HCT116 (cell line): ENCODE results near the gene STIMATE. TPM values are rescaled to one million over a fixed set of nuclear protein-coding genes. Genes with fewer than 3 reads are reported as not detected.

Source experiments
- ATAC-seq: fragments of 200-7000 bp; cut with Tn5 transposase; 2 replicates; pipeline ENCODE4 v1.9.1; 2020; ENCODE audit warnings: mild to moderate bottlenecking, moderate library complexity
- BruUV-seq: library from RNA; stranded (reverse); fragments of 400-500 nt; replicated peaks from 2 replicates; lab custom pipeline; 2021; lab: Mats Ljungman, UMichigan
- CTCF ChIA-PET: fragments of 300-600 bp; sonication (Branson Sonifier 250); formaldehyde crosslinking; loops from one replicate; lab custom pipeline; 2021; ENCODE audit warnings: antibody characterized with exemption; lab: Charles Lee
- POLR2A ChIA-PET: fragments of 300-600, 350-600 bp; sonication (Branson Sonifier 250); formaldehyde crosslinking; loops from one replicate; lab custom pipeline; 2021; ENCODE audit warnings: antibody characterized with exemption; lab: Charles Lee
- RAD21 ChIA-PET, 2 experiments: fragments of 300-600 bp; sonication (Branson Sonifier 250); formaldehyde crosslinking; loops; one replicate each; lab custom pipeline; 2023; ENCODE audit warnings: low total read pairs in 2 of 2; ENCODE audit not compliant: uncharacterized antibody in 2 of 2, unreplicated experiment in 2 of 2, low non-redundant PET in 1 of 2; lab: Charles Lee
- DNase-seq: peaks from one replicate; pipeline ENCODE4 v3.0.0-alpha.2; 2010; ENCODE audit warnings: low read depth, low spot score
- H2AFZ ChIP-seq: fragments of 200-600 bp; shearing (Covaris generic), sonication (generic); 2 replicates; pipeline ENCODE4 v1.6.1; 2017; ENCODE audit warnings: low read depth, mixed run types, mixed read lengths, antibody characterized with exemption, low read length; ENCODE audit not compliant: poor library complexity, severe bottlenecking
- H3K27ac ChIP-seq: 2 replicates; pipeline ENCODE4 v1.5.1; 2012; ENCODE audit warnings: low read depth, low read length
- H3K27me3 ChIP-seq: fragments of 200-600 bp; sonication (generic); 2 replicates; pipeline ENCODE4 v1.6.1; 2016; ENCODE audit warnings: mixed run types, low read length, mixed read lengths; ENCODE audit not compliant: insufficient read depth
- H3K36me3 ChIP-seq, 2 experiments: fragments of 200-500 bp in 1 of 2; fragments of 200-600 bp in 1 of 2; sonication (Bioruptor generic) in 1 of 2; sonication (generic) in 1 of 2; 2 replicates each; pipeline versions ENCODE4 v1.5.1 to v1.6.1; 2014 to 2016; ENCODE audit warnings: low read length in 2 of 2, inconsistent platforms in 1 of 2, mixed read lengths in 1 of 2, mixed run types in 1 of 2; ENCODE audit not compliant: insufficient read depth in 2 of 2, control insufficient read depth in 1 of 2
- H3K4me1 ChIP-seq, 2 experiments: fragments of 200-600 bp in 1 of 2; sonication (generic) in 1 of 2; 2 replicates each; pipeline versions ENCODE4 v1.5.1 to v1.6.1; 2012 to 2017; ENCODE audit warnings: low read length in 2 of 2, inconsistent platforms in 1 of 2, mild to moderate bottlenecking in 1 of 2, mixed read lengths in 1 of 2, mixed run types in 1 of 2, moderate library complexity in 1 of 2; ENCODE audit not compliant: insufficient read depth in 2 of 2, control insufficient read depth in 1 of 2
- H3K4me2 ChIP-seq: fragments of 200-600 bp; sonication (generic); 2 replicates; pipeline ENCODE4 v1.6.1; 2017; ENCODE audit warnings: mixed run types, low read length, mixed read lengths
- H3K4me3 ChIP-seq, 2 experiments: fragments of 200-600 bp in 1 of 2; sonication (generic) in 1 of 2; replicated peaks in 1 of 2; 2 replicates each; pipeline ENCODE4 v1.5.1; 2011 to 2016; ENCODE audit warnings: low read length in 2 of 2, control low read depth in 1 of 2, low read depth in 1 of 2, mild to moderate bottlenecking in 1 of 2, mixed read lengths in 1 of 2, mixed run types in 1 of 2
- H3K79me2 ChIP-seq: fragments of 200-600 bp; sonication (generic); 2 replicates; pipeline ENCODE4 v1.6.1; 2017; ENCODE audit warnings: mild to moderate bottlenecking, mixed run types, low read length, moderate library complexity, mixed read lengths; ENCODE audit not compliant: insufficient read depth
- H3K9ac ChIP-seq: fragments of 200-600 bp; sonication (generic); 2 replicates; pipeline ENCODE4 v1.6.1; 2016; ENCODE audit warnings: low read length, mixed read lengths
- H3K9me2 ChIP-seq: fragments of 200-600 bp; sonication (generic), shearing (Covaris generic); 2 replicates; pipeline ENCODE4 v1.6.1; 2017; ENCODE audit warnings: mixed run types, mild to moderate bottlenecking, moderate library complexity; ENCODE audit not compliant: insufficient read depth
- H3K9me3 ChIP-seq, 2 experiments: fragments of 200-500 bp in 1 of 2; fragments of 200-600 bp in 1 of 2; sonication (Bioruptor generic) in 1 of 2; sonication (generic) in 1 of 2; 2 replicates each; pipeline ENCODE4 v1.6.1; 2014 to 2017; ENCODE audit warnings: low read length in 2 of 2, mixed read lengths in 2 of 2, inconsistent platforms in 1 of 2, low read depth in 1 of 2, mild to moderate bottlenecking in 1 of 2, mixed run types in 1 of 2, moderate library complexity in 1 of 2; ENCODE audit not compliant: control insufficient read depth in 1 of 2, insufficient read depth in 1 of 2
- H4K20me1 ChIP-seq: fragments of 200-600 bp; sonication (generic), shearing (Covaris generic); 2 replicates; pipeline ENCODE4 v1.6.1; 2017; ENCODE audit warnings: mixed run types, mild to moderate bottlenecking, moderate library complexity; ENCODE audit not compliant: insufficient read depth
- CBX3 ChIP-seq: IDR thresholded peaks from 2 replicates; pipeline ENCODE4 v1.6.1; 2012; ENCODE audit warnings: low read depth
- CEBPB ChIP-seq: IDR thresholded peaks from 2 replicates; pipeline ENCODE4 v1.6.1; 2012; ENCODE audit warnings: low read depth
- EGR1 ChIP-seq: IDR thresholded peaks from 2 replicates; pipeline ENCODE4 v1.6.1; 2012; ENCODE audit warnings: low read depth
- EZH2 ChIP-seq: fragments of 200-600 bp; sonication (generic); IDR thresholded peaks from 2 replicates; pipeline ENCODE4 v1.6.1; 2017; ENCODE audit warnings: antibody characterized with exemption, mixed run types
- EZH2phosphoT487 ChIP-seq: fragments of 200-600 bp; IDR thresholded peaks from 2 replicates; pipeline ENCODE4 v1.6.1; 2018; ENCODE audit warnings: antibody characterized with exemption, borderline replicate concordance
- FOSL1 ChIP-seq: IDR thresholded peaks from 2 replicates; pipeline ENCODE4 v1.6.1; 2012; ENCODE audit warnings: low read depth
- POLR2A ChIP-seq: IDR thresholded peaks from 2 replicates; pipeline ENCODE4 v1.7.0; 2011; ENCODE audit warnings: borderline replicate concordance; ENCODE audit not compliant: insufficient read depth, insufficient read length; ENCODE audit errors: extremely low read depth
- RAD21 ChIP-seq: IDR thresholded peaks from 2 replicates; pipeline ENCODE4 v1.6.1; 2012; ENCODE audit warnings: low read depth, mild to moderate bottlenecking
- SIN3A ChIP-seq: IDR thresholded peaks from 2 replicates; pipeline ENCODE4 v1.6.1; 2012; ENCODE audit warnings: low read depth
- SP1 ChIP-seq: IDR thresholded peaks from 2 replicates; pipeline ENCODE4 v1.6.1; 2012; ENCODE audit warnings: low read depth
- SRF ChIP-seq: IDR thresholded peaks from 2 replicates; pipeline ENCODE4 v1.6.1; 2012; ENCODE audit warnings: low read depth
- YY1 ChIP-seq: IDR thresholded peaks from 2 replicates; pipeline ENCODE4 v1.6.1; 2011; ENCODE audit warnings: low read length, low read depth, moderate library complexity, mild to moderate bottlenecking; ENCODE audit not compliant: insufficient replicate concordance; ENCODE audit errors: extremely low read depth
- ZFX ChIP-seq: fragments of 450-650 bp; IDR thresholded peaks from 2 replicates; pipeline ENCODE4 v1.6.1; 2017
- ZNF274 ChIP-seq: fragments of 200-500 bp; sonication (Bioruptor generic); IDR thresholded peaks from 2 replicates; pipeline ENCODE4 v1.6.1; 2014; ENCODE audit warnings: mild to moderate bottlenecking, low read depth, low read length, inconsistent platforms
- intact Hi-C: fragments of 100-400 bp; cut with micrococcal nuclease; formaldehyde crosslinking; loops from 2 replicates; pipeline ENCODE4 v1.10.0; 2022
- total RNA-seq: library from RNA; stranded (reverse); gene quantifications from one replicate; pipeline ENCODE4 v1.2.1, GENCODE V29; 2021; ENCODE audit not compliant: unreplicated experiment
- TF ChIP-seq, protein P1 (sequence below): IDR thresholded peaks from 2 replicates; pipeline ENCODE4 v1.6.1; 2012
- TF ChIP-seq, protein P2 (sequence below): IDR thresholded peaks from 2 replicates; pipeline ENCODE4 v1.6.1; 2011; ENCODE audit warnings: mild to moderate bottlenecking, low read length, moderate library complexity; ENCODE audit not compliant: insufficient replicate concordance; ENCODE audit errors: extremely low read depth
- TF ChIP-seq, protein P3 (sequence below), 3 experiments: fragments of 200-600 bp in 1 of 3; sonication (generic) in 1 of 3; IDR thresholded peaks in 2 of 3; conservative IDR thresholded peaks in 1 of 3; 2 replicates each; pipeline ENCODE4 v1.5.1; 2012 to 2017; ENCODE audit warnings: low read depth in 2 of 3, low read length in 2 of 3, antibody characterized with exemption in 1 of 3, borderline replicate concordance in 1 of 3, control low read depth in 1 of 3, mild to moderate bottlenecking in 1 of 3, mixed read lengths in 1 of 3, mixed run types in 1 of 3, moderate library complexity in 1 of 3; ENCODE audit not compliant: insufficient read depth in 1 of 3
- TF ChIP-seq, protein P4 (sequence below): IDR thresholded peaks from 2 replicates; pipeline ENCODE4 v1.6.1; 2012

The STIMATE gene
- total RNA-seq, 1 experiment from 2014 or later, result 20.2 TPM

DNA sequence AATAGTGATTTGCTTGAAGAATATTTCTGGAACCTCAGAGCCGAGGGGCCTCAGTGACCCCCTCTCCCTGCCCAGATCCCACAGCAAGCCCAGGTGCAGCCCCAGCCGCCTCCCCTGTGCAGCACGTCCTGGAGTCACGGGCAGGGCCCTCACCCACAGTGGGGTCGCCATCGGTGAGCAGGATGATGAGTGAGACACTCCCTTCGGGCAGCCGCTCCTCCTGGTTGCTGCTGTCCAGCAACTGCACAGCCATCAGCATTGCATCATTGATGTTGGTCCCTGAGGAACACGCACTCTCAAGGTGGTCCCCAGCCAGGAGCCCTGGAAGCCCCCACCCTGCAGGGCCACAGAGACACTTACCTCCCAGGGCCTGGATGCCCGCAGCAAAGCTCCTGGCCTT lies 73.3 kb downstream of the STIMATE start:
- H3K36me3 ChIP-seq, result no peaks in the 10 kb centered on the region
- H3K9ac ChIP-seq, result no peak overlapping the region
- H3K79me2 ChIP-seq, result no peaks in the 10 kb centered on the region
- H3K4me3 ChIP-seq, result no peak overlapping the region
- TF ChIP-seq, protein P1, sequence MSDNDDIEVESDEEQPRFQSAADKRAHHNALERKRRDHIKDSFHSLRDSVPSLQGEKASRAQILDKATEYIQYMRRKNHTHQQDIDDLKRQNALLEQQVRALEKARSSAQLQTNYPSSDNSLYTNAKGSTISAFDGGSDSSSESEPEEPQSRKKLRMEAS, result no peak
- TF ChIP-seq ZFX (no peak), SIN3A (no peak), EZH2 (no peak), CBX3 (no peak), YY1 (no peak), EZH2phosphoT487 (no peak), ZNF274 (no peak), SRF (no peak), FOSL1 (no peak), EGR1 (no peak), CEBPB (no peak), RAD21 (no peak), POLR2A (no peak), SP1 (no peak)
- TF ChIP-seq, protein P2, sequence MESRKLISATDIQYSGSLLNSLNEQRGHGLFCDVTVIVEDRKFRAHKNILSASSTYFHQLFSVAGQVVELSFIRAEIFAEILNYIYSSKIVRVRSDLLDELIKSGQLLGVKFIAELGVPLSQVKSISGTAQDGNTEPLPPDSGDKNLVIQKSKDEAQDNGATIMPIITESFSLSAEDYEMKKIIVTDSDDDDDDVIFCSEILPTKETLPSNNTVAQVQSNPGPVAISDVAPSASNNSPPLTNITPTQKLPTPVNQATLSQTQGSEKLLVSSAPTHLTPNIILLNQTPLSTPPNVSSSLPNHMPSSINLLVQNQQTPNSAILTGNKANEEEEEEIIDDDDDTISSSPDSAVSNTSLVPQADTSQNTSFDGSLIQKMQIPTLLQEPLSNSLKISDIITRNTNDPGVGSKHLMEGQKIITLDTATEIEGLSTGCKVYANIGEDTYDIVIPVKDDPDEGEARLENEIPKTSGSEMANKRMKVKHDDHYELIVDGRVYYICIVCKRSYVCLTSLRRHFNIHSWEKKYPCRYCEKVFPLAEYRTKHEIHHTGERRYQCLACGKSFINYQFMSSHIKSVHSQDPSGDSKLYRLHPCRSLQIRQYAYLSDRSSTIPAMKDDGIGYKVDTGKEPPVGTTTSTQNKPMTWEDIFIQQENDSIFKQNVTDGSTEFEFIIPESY, result no peak
- TF ChIP-seq, protein P3, sequence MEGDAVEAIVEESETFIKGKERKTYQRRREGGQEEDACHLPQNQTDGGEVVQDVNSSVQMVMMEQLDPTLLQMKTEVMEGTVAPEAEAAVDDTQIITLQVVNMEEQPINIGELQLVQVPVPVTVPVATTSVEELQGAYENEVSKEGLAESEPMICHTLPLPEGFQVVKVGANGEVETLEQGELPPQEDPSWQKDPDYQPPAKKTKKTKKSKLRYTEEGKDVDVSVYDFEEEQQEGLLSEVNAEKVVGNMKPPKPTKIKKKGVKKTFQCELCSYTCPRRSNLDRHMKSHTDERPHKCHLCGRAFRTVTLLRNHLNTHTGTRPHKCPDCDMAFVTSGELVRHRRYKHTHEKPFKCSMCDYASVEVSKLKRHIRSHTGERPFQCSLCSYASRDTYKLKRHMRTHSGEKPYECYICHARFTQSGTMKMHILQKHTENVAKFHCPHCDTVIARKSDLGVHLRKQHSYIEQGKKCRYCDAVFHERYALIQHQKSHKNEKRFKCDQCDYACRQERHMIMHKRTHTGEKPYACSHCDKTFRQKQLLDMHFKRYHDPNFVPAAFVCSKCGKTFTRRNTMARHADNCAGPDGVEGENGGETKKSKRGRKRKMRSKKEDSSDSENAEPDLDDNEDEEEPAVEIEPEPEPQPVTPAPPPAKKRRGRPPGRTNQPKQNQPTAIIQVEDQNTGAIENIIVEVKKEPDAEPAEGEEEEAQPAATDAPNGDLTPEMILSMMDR (IDR thresholded peaks at IDR 0.05 in 2 of 3, conservative IDR thresholded peaks at IDR 0.05 in 1 of 3; ENCODE audit: borderline replicate concordance in 1 of 3, insufficient read depth in 1 of 3, low read depth in 2 of 3, low read length in 2 of 3), result no peak
- TF ChIP-seq, protein P4, sequence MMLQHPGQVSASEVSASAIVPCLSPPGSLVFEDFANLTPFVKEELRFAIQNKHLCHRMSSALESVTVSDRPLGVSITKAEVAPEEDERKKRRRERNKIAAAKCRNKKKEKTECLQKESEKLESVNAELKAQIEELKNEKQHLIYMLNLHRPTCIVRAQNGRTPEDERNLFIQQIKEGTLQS, result no peak
- TF ChIP-seq, all 23 proteins: peak for 0
- Histone ChIP-seq H3K9me2 (no peaks in the 10 kb centered on the region), H3K27ac (no peak overlapping the region), H3K4me2 (no peak overlapping the region), H3K27me3 (no peaks in the 10 kb centered on the region), H4K20me1 (no peaks in the 10 kb centered on the region), H2AFZ (no peak overlapping the region), H3K9me3 (no peaks in the 10 kb centered on the region), H3K4me1 (peaks cover 0 to 6% of the 10 kb centered on the region in 2 experiments; a peak in 1 of 4 replicates)
- intact Hi-C loops, result no loop called here
- ChIA-PET CTCF (no interaction called here), POLR2A (no interaction called here), RAD21 (no interaction called here)
- BruUV-seq, result no TSS peak
- DNase-seq (no peak), ATAC-seq (no peak)
